Heart left ventricle (tissue), 13 donors: ENCODE results near the gene PALLD.

Experiments used
- POLR2A ChIP-seq, 2 donors: fragments of 450-650 bp; IDR thresholded peaks; one replicate each; pipeline ENCODE4 v1.6.1; 2017; ENCODE audit warnings: antibody characterized with exemption in 2 of 2, mild to moderate bottlenecking in 2 of 2, moderate library complexity in 2 of 2
- TF ChIP-seq, protein P1 (sequence below), 12 donors: fragments of 200-600 bp; sonication (generic) in 4 of 12; IDR thresholded peaks; one replicate each; pipeline versions ENCODE4 v1.5.0 to v1.8.0; 2018 to 2022; ENCODE audit warnings: antibody characterized with exemption in 12 of 12, mild to moderate bottlenecking in 5 of 12
- donor health status: ischemic (EF 13 %, LVEDD 7.1; RV severe dilation, severe dysfunction).
- donor health status: DM: no; HTN: yes; CAD: no.
- donor health status: DM: no; HTN: no; CAD: no.
- donor health status: ischemic (EF 25% LVEDD 6.9; RV normal size, moderate dysfunction).
- donor health status: ischemic (EF 25% LVEDD 5.7; RV mildly dilated, moderate dysfunction).
- donor health status: ischemic (EF 35%, LVEDD 5.7; RV mildly dilated, moderate dysfunction).
- donor health status: nonischemic (EF 11% LVEDD 7.7; RV severe dilation, severe dysfunction).
- donor health status: DM: yes; HTN: yes; CAD: no.
- donor health status: PGD.
- donor health status: ischemic (EF 29% LVEDD 5.4; RV normal size, mild dysfunction).
- donor health status: nonischemic (EF 23%, LVEDD 6.1; RV moderate dilation, normal function).

DNA sequence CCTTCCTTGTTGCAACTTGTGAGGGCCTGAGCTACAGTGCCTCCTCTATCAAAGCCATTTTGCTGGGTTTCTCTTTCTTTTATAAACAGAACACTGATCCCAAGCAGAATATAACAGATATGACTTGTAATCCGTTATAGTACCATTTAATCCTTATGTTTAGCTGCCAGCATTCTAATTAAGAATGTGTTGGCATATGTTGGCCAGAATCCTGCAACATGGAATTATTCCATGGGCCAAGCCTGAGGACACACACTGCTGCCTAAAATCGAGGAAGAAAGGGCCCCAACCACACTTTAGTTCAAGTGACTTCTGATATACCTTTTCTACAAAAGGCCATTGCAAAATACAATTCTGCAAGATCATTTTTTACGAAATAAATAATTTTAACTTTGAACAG lies 28.0 kb downstream of the PALLD start:
- TF ChIP-seq, protein P1, sequence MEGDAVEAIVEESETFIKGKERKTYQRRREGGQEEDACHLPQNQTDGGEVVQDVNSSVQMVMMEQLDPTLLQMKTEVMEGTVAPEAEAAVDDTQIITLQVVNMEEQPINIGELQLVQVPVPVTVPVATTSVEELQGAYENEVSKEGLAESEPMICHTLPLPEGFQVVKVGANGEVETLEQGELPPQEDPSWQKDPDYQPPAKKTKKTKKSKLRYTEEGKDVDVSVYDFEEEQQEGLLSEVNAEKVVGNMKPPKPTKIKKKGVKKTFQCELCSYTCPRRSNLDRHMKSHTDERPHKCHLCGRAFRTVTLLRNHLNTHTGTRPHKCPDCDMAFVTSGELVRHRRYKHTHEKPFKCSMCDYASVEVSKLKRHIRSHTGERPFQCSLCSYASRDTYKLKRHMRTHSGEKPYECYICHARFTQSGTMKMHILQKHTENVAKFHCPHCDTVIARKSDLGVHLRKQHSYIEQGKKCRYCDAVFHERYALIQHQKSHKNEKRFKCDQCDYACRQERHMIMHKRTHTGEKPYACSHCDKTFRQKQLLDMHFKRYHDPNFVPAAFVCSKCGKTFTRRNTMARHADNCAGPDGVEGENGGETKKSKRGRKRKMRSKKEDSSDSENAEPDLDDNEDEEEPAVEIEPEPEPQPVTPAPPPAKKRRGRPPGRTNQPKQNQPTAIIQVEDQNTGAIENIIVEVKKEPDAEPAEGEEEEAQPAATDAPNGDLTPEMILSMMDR (IDR thresholded peaks at IDR 0.05) = no peak
- no peak for TF ChIP-seq POLR2A (IDR thresholded peaks at IDR 0.05)
